Left kidney (tissue), 8 donors: ENCODE data around the gene RPL14. TPM values are rescaled to one million over a fixed set of nuclear protein-coding genes. Genes with fewer than 3 reads are reported as not detected.
A peak's percentile ranks its signal among the peaks of the same experiment; 100 is the strongest.

Experiments
- DNase-seq: peaks from one replicate; pipeline ENCODE4 v3.0.0-alpha.2; 2013
- long read RNA-seq, 8 donors: transcript quantifications; one replicate each; lab custom pipeline, GENCODE V29; 2026
- polyA plus RNA-seq: library from polyadenylated mRNA; unstranded; fragments of 120-200 nt; gene quantifications from one replicate; pipeline ENCODE4 v1.2.1, GENCODE V29; 2013; ENCODE audit not compliant: insufficient read length

Gene RPL14
- 1,491 TPM for polyA plus RNA-seq
- long read RNA-seq, donor 1, full-length matches to known transcripts, result 815 of 1,055 reads
- long read RNA-seq, donor 1, partial matches to known transcripts, result 224 of 1,055 reads
- long read RNA-seq, donor 1, other reads (novel, unspliced or antisense), result 16 of 1,055 reads
- long read RNA-seq, donor 2, full-length matches to known transcripts, result 752 of 894 reads
- long read RNA-seq, donor 2, partial matches to known transcripts, result 113 of 894 reads
- long read RNA-seq, donor 2, other reads (novel, unspliced or antisense), result 29 of 894 reads
- long read RNA-seq, donor 3, full-length matches to known transcripts, result 511 of 625 reads
- long read RNA-seq, donor 3, partial matches to known transcripts, result 101 of 625 reads
- long read RNA-seq, donor 3, other reads (novel, unspliced or antisense), result 13 of 625 reads
- long read RNA-seq, donor 4, full-length matches to known transcripts, result 112 of 160 reads
- long read RNA-seq, donor 4, partial matches to known transcripts, result 43 of 160 reads
- long read RNA-seq, donor 4, other reads (novel, unspliced or antisense), result 5 of 160 reads
- long read RNA-seq, donor 5, full-length matches to known transcripts, result 1,520 of 1,867 reads
- long read RNA-seq, donor 5, partial matches to known transcripts, result 298 of 1,867 reads
- long read RNA-seq, donor 5, other reads (novel, unspliced or antisense), result 49 of 1,867 reads
- long read RNA-seq, donor 6, full-length matches to known transcripts, result 809 of 944 reads
- long read RNA-seq, donor 6, partial matches to known transcripts, result 109 of 944 reads
- long read RNA-seq, donor 6, other reads (novel, unspliced or antisense), result 26 of 944 reads
- long read RNA-seq, donor 7, full-length matches to known transcripts, result 999 of 1,271 reads
- long read RNA-seq, donor 7, partial matches to known transcripts, result 258 of 1,271 reads
- long read RNA-seq, donor 7, other reads (novel, unspliced or antisense), result 14 of 1,271 reads
- long read RNA-seq, donor 8, full-length matches to known transcripts, result 380 of 448 reads
- long read RNA-seq, donor 8, partial matches to known transcripts, result 62 of 448 reads
- long read RNA-seq, donor 8, other reads (novel, unspliced or antisense), result 6 of 448 reads

- DNase-seq, result peak; percentile 95
Measured at GRCh38 chr3:40456940-40457823, at the start of gene RPL14. Gene RPL14, plus strand, starts transcription at chr3:40457339. Its CDS starts 133 bp downstream, at chr3:40457472.

DNA sequence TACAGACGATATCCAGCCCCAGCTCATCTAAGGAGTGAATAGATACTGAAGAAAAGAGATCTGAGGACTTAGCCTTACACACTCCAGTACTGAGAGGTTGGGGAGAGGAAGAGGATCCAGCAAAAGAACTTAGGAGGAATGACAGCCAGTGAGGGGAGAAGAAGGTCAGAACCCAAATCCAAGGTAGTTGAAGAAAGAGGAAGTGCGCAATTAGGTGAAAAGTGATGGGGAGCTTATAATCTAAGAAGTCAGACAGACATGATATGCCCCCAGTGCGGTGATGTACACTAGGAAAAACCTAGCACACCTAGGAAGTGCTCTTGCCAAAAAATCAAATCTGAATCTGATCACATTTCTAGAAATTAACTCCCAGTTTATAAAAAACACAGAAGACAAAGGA lies 49.5 kb upstream of the RPL14 start:
- no peak for DNase-seq

DNA sequence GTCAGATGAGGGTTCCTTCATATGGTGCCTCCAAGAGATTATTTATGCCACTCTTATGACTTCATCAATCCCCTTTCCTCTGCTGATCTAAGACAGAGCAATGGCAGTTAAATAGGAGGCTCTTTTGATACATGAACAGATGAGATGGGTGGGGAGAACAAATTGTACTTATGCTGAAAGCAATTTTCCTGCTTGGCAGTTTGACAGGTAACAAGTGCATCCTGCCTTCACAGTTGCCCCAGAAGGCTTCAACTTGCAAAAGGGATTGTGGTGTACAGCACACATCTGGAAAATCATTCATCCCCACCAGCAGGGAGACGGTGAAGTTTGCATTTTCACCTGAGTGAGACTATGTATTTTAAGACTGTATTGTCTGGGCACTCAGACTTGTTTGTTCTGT lies 42.9 kb upstream of the RPL14 start:
- no peak for DNase-seq

DNA sequence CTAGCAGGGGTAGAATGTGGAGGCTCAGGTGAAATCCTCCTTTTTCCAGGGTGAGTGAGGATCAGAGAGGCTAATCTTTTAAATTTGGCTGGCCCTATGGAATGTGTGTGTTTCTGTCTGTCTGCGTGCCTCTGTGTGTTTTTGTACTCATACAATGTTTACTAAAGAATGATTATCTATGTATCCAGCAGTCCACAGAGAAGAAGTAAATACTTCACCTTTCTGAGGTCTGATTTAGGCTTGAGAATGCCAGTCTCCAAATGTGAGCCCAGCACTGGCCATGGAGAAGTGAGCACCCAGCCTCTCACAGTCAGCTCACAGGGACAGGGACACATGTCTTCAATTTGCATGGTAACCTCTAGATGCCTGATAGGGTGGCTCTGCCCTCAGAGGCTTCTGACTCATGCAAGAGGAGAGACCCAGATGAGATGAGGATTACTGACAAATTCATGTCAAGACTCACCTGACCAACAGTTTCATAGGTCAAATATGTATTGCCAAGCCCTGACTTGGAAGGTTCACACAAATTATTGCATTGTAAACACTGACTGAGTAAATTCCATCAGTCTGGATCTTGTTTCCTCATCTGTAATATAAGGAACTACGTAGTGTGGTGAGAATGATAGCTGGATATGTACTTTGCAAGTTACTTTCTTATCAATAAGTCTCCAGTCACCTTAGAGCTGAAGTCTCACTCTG lies 39.1 kb upstream of the RPL14 start:
- DNase-seq, result no peak

GRCh38 chr3:40422861-40423260 lies 34.3 kb upstream of the RPL14 start:
- DNase-seq, result no peak

DNA sequence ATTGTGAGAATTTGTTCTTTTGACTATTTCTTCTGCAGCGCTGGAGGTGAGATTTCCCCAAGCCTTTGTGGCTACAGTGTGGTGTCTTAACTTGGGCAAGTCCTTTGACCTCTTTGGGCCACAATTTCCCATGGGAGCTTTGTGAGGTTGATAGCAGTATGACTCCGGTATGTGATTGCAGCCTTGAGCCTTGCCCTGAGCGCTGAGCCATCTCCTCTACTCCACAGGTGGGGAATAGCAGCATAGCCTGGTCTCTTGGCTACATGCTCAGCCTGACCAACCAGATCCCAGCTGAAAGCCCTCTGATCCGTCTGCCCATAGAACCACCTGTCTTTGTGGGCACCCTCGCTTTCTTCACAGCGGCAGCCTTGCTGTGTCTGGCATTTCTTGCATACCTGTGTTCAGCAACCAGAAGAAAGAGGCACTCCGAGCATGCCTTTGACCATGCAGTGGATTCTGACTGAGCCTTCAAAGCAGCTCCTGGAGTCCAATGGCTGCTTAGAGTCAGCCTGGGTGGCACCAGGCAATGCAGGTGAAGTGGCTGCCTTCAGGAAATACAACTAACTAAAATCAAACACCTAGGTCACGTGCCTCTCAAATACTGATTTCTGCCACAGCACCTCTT lies 30.0 kb upstream of the RPL14 start:
- DNase-seq, result no peak

GRCh38 chr3:40432793-40433192 lies 24.3 kb upstream of the RPL14 start:
- no peak for DNase-seq

GRCh38 chr3:40437889-40438288 lies 19.2 kb upstream of the RPL14 start:
- no peak for DNase-seq

DNA sequence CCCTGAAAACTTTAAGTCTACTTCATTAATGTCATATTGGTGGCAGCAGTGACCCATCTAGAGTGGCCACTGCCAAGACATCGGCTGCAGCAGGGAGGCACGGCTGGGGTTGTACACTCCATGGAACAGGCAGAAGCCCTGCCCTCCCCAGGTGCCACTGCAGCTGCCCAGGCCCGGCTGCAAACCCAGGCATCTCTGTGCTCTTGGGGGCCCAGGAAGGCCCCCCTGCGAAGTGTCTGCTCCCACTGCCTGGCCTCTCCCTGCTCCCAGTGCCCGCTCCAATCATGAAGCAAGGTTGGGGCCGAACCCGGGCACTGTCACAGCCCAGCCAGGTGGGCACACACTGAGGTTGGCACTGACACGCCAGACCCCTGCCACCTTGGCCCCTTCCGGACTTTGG lies 12.1 kb upstream of the RPL14 start:
- DNase-seq, result no peak

- no peak for DNase-seq
Measured at GRCh38 chr3:40445880-40446279, 11.3 kb upstream of the RPL14 start.

DNA sequence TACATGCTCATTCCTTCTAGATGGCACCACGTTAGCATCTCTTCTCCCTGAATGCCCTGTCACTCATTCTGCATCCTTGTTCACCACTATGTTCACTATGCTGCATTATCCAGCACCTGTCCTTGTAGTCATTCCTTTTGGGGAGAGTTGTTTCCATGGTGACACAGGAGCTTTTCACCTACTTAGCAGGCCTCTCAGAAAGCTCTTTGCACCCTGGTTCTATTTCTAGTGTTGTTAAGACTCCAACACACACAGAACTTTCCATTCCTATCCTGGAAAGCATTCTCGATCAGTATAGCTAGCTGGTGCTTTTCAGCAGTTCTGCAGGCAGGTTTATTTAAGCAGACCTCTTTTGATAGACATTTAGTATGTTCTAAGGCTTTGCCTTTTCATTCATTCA lies 6.7 kb upstream of the RPL14 start:
- DNase-seq, result no peak

- no peak for DNase-seq
Measured at GRCh38 chr3:40451551-40451950, 5.6 kb upstream of the RPL14 start.

DNA sequence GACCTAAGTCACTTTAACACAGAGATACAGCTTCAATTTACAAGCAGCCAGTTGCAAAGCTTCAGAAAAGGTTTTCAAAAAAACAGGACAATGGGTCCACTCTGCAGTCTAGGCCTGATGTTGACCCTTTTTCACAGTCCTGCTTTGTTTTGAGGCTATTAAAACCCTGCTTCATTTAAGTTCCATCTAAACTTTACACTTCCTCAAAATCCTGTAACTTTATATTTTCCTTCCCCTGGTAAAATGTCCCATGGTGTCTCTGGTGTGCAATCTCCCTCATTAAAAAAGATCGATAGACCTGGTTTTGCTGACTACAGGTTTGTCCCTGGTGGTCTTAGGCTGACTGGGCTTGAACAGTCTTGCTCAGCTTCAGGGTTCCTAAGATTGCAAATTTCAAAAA lies 5.1 kb upstream of the RPL14 start:
- DNase-seq, result no peak

- DNase-seq, result no peak
Measured at GRCh38 chr3:40452562-40452875, 4.6 kb upstream of the RPL14 start.

- DNase-seq, result peak; percentile 97
Measured at GRCh38 chr3:40452876-40453730, 4.0 kb upstream of the RPL14 start.

DNA sequence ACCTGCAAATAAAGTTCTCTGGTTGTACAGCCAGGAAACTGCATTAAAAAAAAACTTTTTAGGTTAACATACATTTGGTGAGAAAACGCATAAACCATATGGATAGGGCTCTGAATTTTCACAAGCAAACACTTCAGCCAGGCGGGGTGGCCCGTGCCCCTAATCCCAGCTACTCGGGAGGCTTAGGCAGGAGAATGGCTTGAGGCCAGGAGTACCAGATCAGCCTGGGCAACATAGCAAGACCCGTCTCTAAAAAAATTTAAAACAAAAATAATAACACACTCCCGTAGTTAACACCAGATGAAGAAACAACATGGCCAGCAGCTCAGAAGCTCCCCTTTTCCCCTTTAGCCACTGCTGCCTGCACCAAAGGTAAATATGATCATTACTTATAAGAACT lies 3.2 kb upstream of the RPL14 start:
- DNase-seq, result no peak

GRCh38 chr3:40455328-40455727 lies 1.8 kb upstream of the RPL14 start:
- no peak for DNase-seq

DNA sequence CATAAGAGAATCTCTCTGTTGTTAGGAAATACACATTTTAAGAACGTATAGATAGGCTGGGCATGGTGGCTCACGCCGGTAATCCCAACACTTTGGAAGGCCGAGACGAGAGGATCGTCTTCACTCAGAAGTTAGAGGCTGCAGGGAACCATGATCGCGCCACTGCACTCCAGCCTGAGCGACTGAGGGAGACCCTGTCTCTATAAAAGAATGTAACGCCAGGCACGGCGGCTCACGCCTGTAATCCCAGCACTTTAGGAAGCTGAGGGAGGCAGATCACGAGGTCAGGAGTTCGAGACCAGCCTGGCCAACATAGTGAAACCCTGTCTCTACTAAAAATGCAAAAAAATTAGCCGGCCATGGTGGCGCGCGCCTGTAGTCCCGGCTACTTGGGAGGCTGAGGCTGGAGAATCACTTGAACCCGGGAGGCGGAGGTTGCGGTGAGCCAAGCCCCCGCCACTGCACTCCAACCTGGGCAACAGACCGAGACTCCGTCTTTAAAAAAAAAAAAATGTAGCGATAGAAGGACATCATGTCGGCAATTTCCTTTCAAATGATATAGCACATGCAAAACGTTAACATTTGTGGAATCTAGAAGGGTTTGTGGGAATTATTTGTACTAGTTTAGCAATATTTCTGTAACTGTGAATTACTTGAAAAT lies 730 bp upstream of the RPL14 start:
- no peak for DNase-seq

GRCh38 chr3:40458473-40458872 lies 1.3 kb downstream of the RPL14 start:
- DNase-seq, result no peak
